Caco-2 (cell line): ENCODE measurements around the gene MYOM3. TPM values are rescaled to one million over a fixed set of nuclear protein-coding genes. Genes with fewer than 3 reads are reported as not detected.

Source experiments
- BruUV-seq: library from RNA; stranded (reverse); fragments of 400-500 nt; replicated peaks from 2 replicates; lab custom pipeline; 2021; lab: Mats Ljungman, UMichigan
- CTCF ChIA-PET: fragments of 300-600 bp; sonication (Branson Sonifier 250); formaldehyde crosslinking; loops from one replicate; lab custom pipeline; 2022; ENCODE audit warnings: antibody characterized with exemption; lab: Charles Lee
- POLR2A ChIA-PET: fragments of 300-600 bp; sonication (Branson Sonifier 250); formaldehyde crosslinking; loops from one replicate; lab custom pipeline; 2022; ENCODE audit warnings: antibody characterized with exemption; lab: Charles Lee
- DNase-seq, 2 experiments: peaks; one replicate each; pipeline versions ENCODE4 v3.0.0 to v3.0.0-alpha.2; 2020 to 2022
- H3K27me3 ChIP-seq: replicated peaks from 2 replicates; pipeline ENCODE4 v1.6.0; 2011; ENCODE audit warnings: low read length; ENCODE audit not compliant: control insufficient read depth, insufficient read depth
- H3K36me3 ChIP-seq: 2 replicates; pipeline ENCODE4 v1.5.1; 2011; ENCODE audit warnings: low read length; ENCODE audit not compliant: control insufficient read depth, insufficient read depth
- H3K4me1 ChIP-seq: fragments of 250-450 bp; sonication (Bioruptor Pico); 2 replicates; pipeline ENCODE4 v1.5.1; 2020; ENCODE audit warnings: mild to moderate bottlenecking
- H3K4me3 ChIP-seq: 2 replicates; pipeline ENCODE4 v1.5.1; 2011; ENCODE audit warnings: low read depth, mild to moderate bottlenecking, control low read depth, low read length
- H3K9me3 ChIP-seq: fragments of 250-450 bp; sonication (Bioruptor Pico); 2 replicates; pipeline ENCODE4 v1.5.1; 2020; ENCODE audit warnings: mild to moderate bottlenecking, moderate library complexity
- H3K27ac Mint-ChIP-seq: one replicate; pipeline ENCODE4 v1.8.0; 2022; ENCODE audit warnings: mixed read lengths; ENCODE audit not compliant: unreplicated experiment
- H3K27me3 Mint-ChIP-seq: one replicate; pipeline ENCODE4 v1.8.0; 2022; ENCODE audit warnings: mixed read lengths; ENCODE audit not compliant: insufficient read depth, unreplicated experiment
- H3K36me3 Mint-ChIP-seq: one replicate; pipeline ENCODE4 v1.8.0; 2022; ENCODE audit warnings: mild to moderate bottlenecking, mixed read lengths; ENCODE audit not compliant: insufficient read depth, unreplicated experiment
- H3K4me1 Mint-ChIP-seq: one replicate; pipeline ENCODE4 v1.8.0; 2022; ENCODE audit warnings: low read depth, mixed read lengths; ENCODE audit not compliant: unreplicated experiment
- H3K4me3 Mint-ChIP-seq: one replicate; pipeline ENCODE4 v1.8.0; 2022; ENCODE audit warnings: mild to moderate bottlenecking, moderate library complexity, mixed read lengths; ENCODE audit not compliant: unreplicated experiment
- H3K9me3 Mint-ChIP-seq: one replicate; pipeline ENCODE4 v1.8.0; 2022; ENCODE audit warnings: mixed read lengths; ENCODE audit not compliant: unreplicated experiment
- intact Hi-C: fragments of 100-400 bp; cut with micrococcal nuclease; formaldehyde crosslinking; loops from one replicate; pipeline ENCODE4 v1.10.0; 2022; ENCODE audit not compliant: unreplicated experiment
- total RNA-seq: library from RNA; stranded (reverse); gene quantifications from 2 replicates; pipeline ENCODE4 v1.2.3, GENCODE V29; 2022
- TF ChIP-seq, protein P1 (sequence below), 2 experiments: fragments of 200-600 bp in 1 of 2; IDR thresholded peaks; 1 replicate in 1 of 2; 2 replicates in 1 of 2; pipeline versions ENCODE4 v1.5.1 to v1.8.0; 2011 to 2022; ENCODE audit warnings: antibody characterized with exemption in 1 of 2, control low read depth in 1 of 2, inconsistent platforms in 1 of 2, low read depth in 1 of 2, low read length in 1 of 2, mild to moderate bottlenecking in 1 of 2, moderate library complexity in 1 of 2; ENCODE audit not compliant: insufficient read depth in 1 of 2, severe bottlenecking in 1 of 2, unreplicated experiment in 1 of 2

MYOM3 gene
- total RNA-seq, 1 experiment from 2014 or later: not detected

GRCh38 chr1:24022581-24023361 is 89.2 kb downstream of the MYOM3 start:
- H3K9me3 ChIP-seq: no peaks in the 10 kb centered on the region
- CTCF ChIA-PET: interaction anchor here (1.5 kb wide), 1 partner anchor 13 kb away, joined by 5 read pairs; no protein-coding TSS in a partner anchor
- H3K4me3 Mint-ChIP-seq: peak overlapping the region; percentile 5
- H3K36me3 ChIP-seq: no peaks in the 10 kb centered on the region
- TSS peak; percentile 39 for BruUV-seq
- H3K4me3 ChIP-seq: no peak overlapping the region
- intact Hi-C loops: loop anchor here (10.0 kb wide), 1 partner anchor 218 kb away; the partner anchor contains the start of gene GALE
- peak; percentile 51 to 80 for DNase-seq
- TF ChIP-seq, protein P1, sequence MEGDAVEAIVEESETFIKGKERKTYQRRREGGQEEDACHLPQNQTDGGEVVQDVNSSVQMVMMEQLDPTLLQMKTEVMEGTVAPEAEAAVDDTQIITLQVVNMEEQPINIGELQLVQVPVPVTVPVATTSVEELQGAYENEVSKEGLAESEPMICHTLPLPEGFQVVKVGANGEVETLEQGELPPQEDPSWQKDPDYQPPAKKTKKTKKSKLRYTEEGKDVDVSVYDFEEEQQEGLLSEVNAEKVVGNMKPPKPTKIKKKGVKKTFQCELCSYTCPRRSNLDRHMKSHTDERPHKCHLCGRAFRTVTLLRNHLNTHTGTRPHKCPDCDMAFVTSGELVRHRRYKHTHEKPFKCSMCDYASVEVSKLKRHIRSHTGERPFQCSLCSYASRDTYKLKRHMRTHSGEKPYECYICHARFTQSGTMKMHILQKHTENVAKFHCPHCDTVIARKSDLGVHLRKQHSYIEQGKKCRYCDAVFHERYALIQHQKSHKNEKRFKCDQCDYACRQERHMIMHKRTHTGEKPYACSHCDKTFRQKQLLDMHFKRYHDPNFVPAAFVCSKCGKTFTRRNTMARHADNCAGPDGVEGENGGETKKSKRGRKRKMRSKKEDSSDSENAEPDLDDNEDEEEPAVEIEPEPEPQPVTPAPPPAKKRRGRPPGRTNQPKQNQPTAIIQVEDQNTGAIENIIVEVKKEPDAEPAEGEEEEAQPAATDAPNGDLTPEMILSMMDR (IDR thresholded peaks at IDR 0.05; ENCODE audit: insufficient read depth in 1 of 2, low read depth in 1 of 2, low read length in 1 of 2, severe bottlenecking in 1 of 2, unreplicated experiment in 1 of 2): no peak
- peak overlapping the region; percentile 58 for H3K27ac Mint-ChIP-seq
- no peaks in the 10 kb centered on the region for H3K27me3 Mint-ChIP-seq
- no peaks in the 10 kb centered on the region for H3K9me3 Mint-ChIP-seq
- H3K36me3 Mint-ChIP-seq: no peaks in the 10 kb centered on the region
- POLR2A ChIA-PET: no interaction called here
- peaks cover 55% of the 10 kb centered on the region for H3K4me1 ChIP-seq
- H3K4me1 Mint-ChIP-seq: peaks cover 18% of the 10 kb centered on the region
- H3K27me3 ChIP-seq: no peaks in the 10 kb centered on the region

- Mint-ChIP-seq H3K4me3 (peak overlapping the region; percentile 19), H3K9me3 (no peaks in the 10 kb centered on the region), H3K4me1 (peaks cover 24% of the 10 kb centered on the region), H3K36me3 (no peaks in the 10 kb centered on the region), H3K27ac (peak overlapping the region; percentile 58), H3K27me3 (no peaks in the 10 kb centered on the region)
- DNase-seq: peak; percentile 43 to 72
- H3K4me3 ChIP-seq: no peak overlapping the region
- TF ChIP-seq, protein P1 (IDR thresholded peaks at IDR 0.05; ENCODE audit: insufficient read depth in 1 of 2, low read depth in 1 of 2, low read length in 1 of 2, severe bottlenecking in 1 of 2, unreplicated experiment in 1 of 2): no peak
- intact Hi-C loops: loop anchor here (2.0 to 10.0 kb wide), 2 partner anchors 41 to 217 kb away; partner anchors contain the start of genes GALE and SRSF10
- H3K27me3 ChIP-seq: no peaks in the 10 kb centered on the region
- peaks cover 64% of the 10 kb centered on the region for H3K4me1 ChIP-seq
- no peaks in the 10 kb centered on the region for H3K36me3 ChIP-seq
- CTCF ChIA-PET: interaction anchor here (0.7 to 1.5 kb wide), 2 partner anchors 12 to 18 kb away, joined by 3 to 5 read pairs; no protein-coding TSS in a partner anchor
- POLR2A ChIA-PET: interaction anchor here (0.5 to 1.8 kb wide), 6 partner anchors 29 to 130 kb away, joined by 3 to 12 read pairs (median 5); partner anchors contain the start of gene SRSF10
- no TSS peak for BruUV-seq
- no peaks in the 10 kb centered on the region for H3K9me3 ChIP-seq
These were observed 90.3 kb downstream of the MYOM3 start for GRCh38 chr1:24021403-24022266.

DNA sequence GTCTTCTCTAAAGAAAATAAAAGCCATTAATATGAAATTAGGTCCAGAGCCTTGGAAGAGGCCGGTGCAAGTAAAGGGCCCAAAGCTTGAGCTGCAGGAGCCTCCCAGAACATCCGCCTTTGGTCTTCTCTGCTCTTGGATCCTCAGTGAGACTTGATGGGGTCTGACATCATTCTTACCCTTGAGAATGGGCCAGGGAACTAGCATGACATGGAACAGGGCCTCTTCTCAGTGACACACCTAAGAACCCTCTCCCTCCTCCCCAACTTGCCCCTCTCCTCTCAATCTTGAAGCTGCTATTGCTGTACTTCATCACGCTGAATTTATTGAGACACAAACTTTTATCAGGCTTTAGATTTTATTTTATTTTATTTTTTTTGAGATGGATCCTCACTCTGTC is 91.5 kb downstream of the MYOM3 start:
- no TSS peak for BruUV-seq
- H3K27me3 Mint-ChIP-seq: no peaks in the 10 kb centered on the region
- no peaks in the 10 kb centered on the region for H3K36me3 Mint-ChIP-seq
- H3K27ac Mint-ChIP-seq: peak overlapping the region; percentile 58
- ChIA-PET POLR2A (interaction anchor here (1.8 kb wide), 1 partner anchor 40 kb away, joined by 10 read pairs; the partner anchor contains the start of gene SRSF10), CTCF (no interaction called here)
- Histone ChIP-seq H3K4me3 (no peak overlapping the region), H3K27me3 (no peaks in the 10 kb centered on the region), H3K4me1 (peaks cover 66% of the 10 kb centered on the region), H3K36me3 (no peaks in the 10 kb centered on the region), H3K9me3 (no peaks in the 10 kb centered on the region)
- intact Hi-C loops: loop anchor here (2.0 to 10.0 kb wide), 2 partner anchors 40 to 216 kb away; partner anchors contain the start of genes GALE and SRSF10
- TF ChIP-seq, protein P1 (IDR thresholded peaks at IDR 0.05; ENCODE audit: insufficient read depth in 1 of 2, low read depth in 1 of 2, low read length in 1 of 2, severe bottlenecking in 1 of 2, unreplicated experiment in 1 of 2): no peak
- peaks cover 24% of the 10 kb centered on the region for H3K4me1 Mint-ChIP-seq
- no peak for DNase-seq
- no peak overlapping the region for H3K4me3 Mint-ChIP-seq
- no peaks in the 10 kb centered on the region for H3K9me3 Mint-ChIP-seq
